ENCODE measurements around the gene FGFBP1. TPM values are rescaled to one million over a fixed set of nuclear protein-coding genes. Genes with fewer than 3 reads are reported as not detected.

The FGFBP1 gene
- 10 to 100 TPM; 39.1 to 62.3 TPM for total RNA-seq

GRCh38 chr4:15938640-15939039 is at the start of gene FGFBP1:
TSS of gene FGFBP1 (minus strand) at chr4:15938740. CDS start at chr4:15936632, 2,108 bp downstream.
- no peak for TF ChIP-seq CTCF (IDR thresholded peaks at IDR 0.05)
- peak within 1 kb of the TSS; percentile 47 to 54 for H3K9ac ChIP-seq (ENCODE audit: low read depth in 2 of 2, low read length in 2 of 2)

GRCh38 chr4:15988222-15988621 is 49.7 kb upstream of the FGFBP1 start:
- Histone ChIP-seq H3K36me3 (no peaks in the 10 kb centered on the region), H3K4me1 (no peaks in the 10 kb centered on the region), H3K4me3 (no peak overlapping the region), H3K9ac (ENCODE audit: low read depth in 2 of 2, low read length in 2 of 2) (no peak overlapping the region), H3K27ac (no peak overlapping the region), H3K27me3 (no peaks in the 10 kb centered on the region), H3K9me3 (no peaks in the 10 kb centered on the region)
- DNase-seq: no peak
- intact Hi-C loops (cut with DNase I): no loop called here
- TF ChIP-seq CTCF (IDR thresholded peaks at IDR 0.05): no peak

More at GRCh38 chr4:15938640-15939039, at the start of gene FGFBP1:
- no peak for DNase-seq
- H3K27ac ChIP-seq: peak within 1 kb of the TSS; percentile 83
- no peaks in the 10 kb centered on the region for H3K27me3 ChIP-seq
- H3K36me3 ChIP-seq: no peaks in the 10 kb centered on the region
- no peaks in the 10 kb centered on the region for H3K9me3 ChIP-seq
- peak within 1 kb of the TSS; percentile 24 for H3K4me3 ChIP-seq
- intact Hi-C loops (cut with DNase I): no loop called here
- no peaks in the 10 kb centered on the region for H3K4me1 ChIP-seq

- H3K4me1 ChIP-seq: no peaks in the 10 kb centered on the region
- H3K9me3 ChIP-seq: no peaks in the 10 kb centered on the region
- intact Hi-C loops (cut with DNase I): no loop called here
- TF ChIP-seq CTCF (IDR thresholded peaks at IDR 0.05): no peak
- no peak overlapping the region for H3K4me3 ChIP-seq
- no peaks in the 10 kb centered on the region for H3K36me3 ChIP-seq
- H3K27ac ChIP-seq: no peak overlapping the region
- H3K9ac ChIP-seq (ENCODE audit: low read depth in 2 of 2, low read length in 2 of 2): no peak overlapping the region
- DNase-seq: no peak
- no peaks in the 10 kb centered on the region for H3K27me3 ChIP-seq
Observed at GRCh38 chr4:15986907-15987306, 48.4 kb upstream of the FGFBP1 start.

- no peaks in the 10 kb centered on the region for H3K36me3 ChIP-seq
- TF ChIP-seq CTCF (IDR thresholded peaks at IDR 0.05): no peak
- H3K9me3 ChIP-seq: no peaks in the 10 kb centered on the region
- DNase-seq: no peak
- H3K27ac ChIP-seq: no peak overlapping the region
- intact Hi-C loops (cut with DNase I): no loop called here
- H3K4me1 ChIP-seq: no peaks in the 10 kb centered on the region
- no peak overlapping the region for H3K9ac ChIP-seq (ENCODE audit: low read depth in 2 of 2, low read length in 2 of 2)
- H3K4me3 ChIP-seq: no peak overlapping the region
- no peaks in the 10 kb centered on the region for H3K27me3 ChIP-seq
Observed at GRCh38 chr4:15983610-15984009, 45.1 kb upstream of the FGFBP1 start.

GRCh38 chr4:15982842-15983524 is 44.4 kb upstream of the FGFBP1 start:
- Histone ChIP-seq H3K27me3 (no peaks in the 10 kb centered on the region), H3K9ac (ENCODE audit: low read depth in 2 of 2, low read length in 2 of 2) (no peak overlapping the region), H3K4me3 (no peak overlapping the region), H3K27ac (no peak overlapping the region), H3K36me3 (no peaks in the 10 kb centered on the region), H3K4me1 (no peaks in the 10 kb centered on the region), H3K9me3 (no peaks in the 10 kb centered on the region)
- TF ChIP-seq CTCF (IDR thresholded peaks at IDR 0.05): no peak
- DNase-seq: no peak
- intact Hi-C loops (cut with DNase I): no loop called here

Data from colonic mucosa (tissue), 4 donors.